Measurements from ENCODE around the gene TOPORS.
A peak's percentile ranks its signal among the peaks of the same experiment; 100 is the strongest.
"Not testable (repeated sequence)": the region's sequence is repeated elsewhere in the genome, so short reads cannot be mapped to it uniquely, and the experiment has no call there.

Gene TOPORS

DNA sequence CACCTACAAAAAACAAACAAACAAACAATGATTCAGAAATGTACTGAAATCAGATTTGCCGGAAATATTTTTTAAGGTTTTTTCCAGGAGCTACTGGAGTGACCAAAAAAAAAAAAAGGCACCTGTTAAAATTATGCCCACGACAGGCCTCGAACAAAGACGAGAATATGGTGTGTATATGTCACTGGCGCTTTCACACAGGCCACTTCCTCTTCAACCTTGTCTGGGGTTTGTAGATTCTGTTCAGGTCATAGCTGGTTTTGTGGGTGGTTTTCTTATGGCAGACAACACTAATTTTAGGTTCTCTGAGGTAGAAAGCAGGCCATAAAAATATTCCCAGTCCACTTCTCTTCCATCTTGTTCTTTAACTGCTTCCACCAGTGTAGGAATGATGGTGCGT lies 13.6 kb upstream of the TOPORS start:
- DNase-seq (ENCODE audit: low read depth): no peak

DNA sequence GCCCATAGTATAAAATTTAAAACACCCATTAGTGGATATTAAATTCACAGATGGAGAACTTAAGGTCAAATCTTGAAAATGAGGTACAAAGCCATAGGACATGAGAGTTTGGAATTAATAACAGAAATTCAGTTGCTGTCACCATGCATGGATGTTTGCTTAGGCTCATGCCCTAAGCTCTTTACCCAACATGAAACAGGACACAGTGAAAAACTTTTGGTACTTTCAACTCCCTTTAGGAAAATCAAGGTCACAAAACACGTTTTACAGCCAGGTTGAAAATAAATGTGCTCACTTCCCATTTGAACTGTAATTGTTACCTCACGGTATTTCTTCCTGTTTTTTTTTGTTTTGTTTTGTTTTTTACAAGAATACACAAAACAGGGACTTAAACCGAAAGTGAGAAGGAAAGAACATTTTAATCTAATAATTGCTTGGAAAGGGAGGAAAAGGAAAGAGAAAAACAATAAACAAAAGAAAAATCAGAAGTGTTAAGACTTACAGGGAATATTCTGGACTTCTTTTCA lies 6.1 kb upstream of the TOPORS start:
- no peak for DNase-seq (ENCODE audit: low read depth)

DNA sequence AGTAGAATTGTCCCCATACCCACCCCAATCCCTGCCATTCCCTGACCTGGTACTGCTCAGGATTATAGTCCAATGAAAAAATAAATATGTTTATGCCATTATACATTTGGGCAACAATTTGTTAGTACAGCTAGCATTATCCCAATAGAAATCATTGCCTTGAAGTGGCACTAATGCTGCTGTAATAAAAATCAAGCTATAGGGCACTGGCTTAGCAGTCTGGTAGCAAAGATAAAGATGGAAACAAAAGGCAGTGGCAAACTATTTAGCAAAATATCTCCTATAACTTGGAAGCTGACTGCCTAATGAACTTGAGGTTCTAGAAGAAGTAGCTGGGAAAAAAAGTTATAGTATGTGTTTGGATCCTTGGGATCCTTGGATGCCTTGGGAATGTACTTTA lies 2.2 kb upstream of the TOPORS start:
- no peak for DNase-seq (ENCODE audit: low read depth)

DNA sequence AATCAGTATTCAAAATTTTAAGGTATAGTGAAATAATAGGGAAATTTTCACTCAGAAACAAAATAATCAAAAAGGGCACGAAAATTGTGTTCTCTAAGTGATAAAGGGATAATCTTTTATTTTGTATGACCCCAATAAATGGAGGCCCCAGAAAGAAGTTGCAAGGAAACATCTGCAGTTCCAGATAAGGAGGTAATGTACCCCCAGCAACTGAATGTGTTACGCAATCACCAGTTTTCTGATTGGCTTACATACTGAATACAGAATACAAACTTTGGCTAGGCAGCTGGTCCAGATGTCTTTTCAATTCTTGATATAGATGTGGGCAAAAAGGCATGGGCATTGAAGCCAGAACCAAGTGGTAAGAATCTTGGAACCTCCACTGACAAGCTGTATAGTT lies 1.7 kb upstream of the TOPORS start:
- DNase-seq (ENCODE audit: low read depth): no peak

DNA sequence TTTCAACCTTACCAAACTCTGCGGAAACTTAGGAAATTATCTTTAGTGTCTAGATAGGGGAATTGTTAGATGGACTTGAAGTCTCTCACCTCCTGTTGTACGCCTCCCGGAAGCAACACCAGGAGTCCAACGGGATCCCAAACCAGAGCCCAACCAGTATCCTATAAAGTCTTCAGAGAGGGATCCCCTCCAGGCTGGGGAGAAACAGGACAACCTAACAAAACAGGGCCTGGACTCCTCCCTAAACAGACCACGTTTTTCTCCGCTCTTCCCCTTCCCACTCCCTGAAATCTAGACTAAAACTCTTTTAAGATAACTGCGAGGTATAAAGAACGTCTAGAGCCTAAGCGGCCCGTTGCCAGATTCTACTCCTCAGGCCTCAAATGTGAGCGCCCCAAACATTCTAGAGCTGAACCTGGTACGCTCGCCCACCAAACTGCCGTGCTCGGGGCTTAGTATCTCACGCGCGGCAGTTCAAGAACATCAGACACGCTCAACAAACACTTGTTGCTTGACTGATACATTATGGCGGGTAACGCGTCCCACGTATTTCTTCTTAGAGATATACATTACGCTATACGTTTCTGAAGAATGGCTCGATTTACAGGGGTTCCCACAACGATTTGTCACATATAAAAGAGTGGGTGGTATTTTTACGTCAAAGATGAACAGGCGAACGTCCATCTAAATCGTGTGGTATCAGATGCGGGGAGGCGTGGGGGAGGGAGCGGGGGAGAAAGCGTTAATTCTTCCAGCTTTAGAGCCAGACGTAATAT lies 922 bp downstream of the TOPORS start:
- DNase-seq (ENCODE audit: low read depth): no peak

DNA sequence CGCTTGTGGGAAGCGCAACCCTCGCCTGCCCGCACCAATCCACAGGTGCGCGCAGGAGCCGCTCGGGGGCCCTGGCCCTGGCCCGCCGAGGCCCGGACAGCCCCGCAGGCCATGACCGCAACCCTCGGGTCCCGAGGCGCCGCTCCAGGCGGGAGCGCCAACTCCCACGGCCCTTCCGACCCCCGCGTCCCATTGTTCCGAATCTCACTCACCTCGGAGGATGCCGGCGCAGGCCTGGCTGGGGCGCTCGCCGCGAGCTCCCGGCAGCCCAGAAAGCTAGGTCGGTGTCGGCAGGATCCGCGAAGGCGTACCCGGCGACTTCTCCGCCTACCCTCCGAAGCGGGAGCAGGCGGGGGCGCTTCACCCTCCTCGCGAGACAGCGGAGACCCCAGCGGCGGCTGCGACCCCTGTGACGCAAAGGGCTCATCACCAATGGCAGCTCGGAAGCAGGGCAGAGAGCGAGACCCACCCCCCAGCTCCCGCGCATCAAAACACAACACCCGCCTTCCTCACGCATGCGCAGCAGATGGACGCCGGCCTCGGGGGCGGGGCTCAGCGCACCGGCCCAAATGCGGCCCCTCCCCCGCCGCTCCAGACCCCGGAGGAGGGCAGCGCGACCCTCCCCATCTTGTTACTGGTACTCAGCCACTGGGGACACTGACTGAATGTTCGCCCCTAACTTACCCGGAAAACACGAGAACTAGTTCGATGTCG lies 1.7 kb downstream of the TOPORS start:
- DNase-seq (ENCODE audit: low read depth): peak; percentile 89

- DNase-seq (ENCODE audit: low read depth): no peak
These were observed 2.2 kb downstream of the TOPORS start for GRCh38 chr9:32550150-32550561.

- not testable (repeated sequence) for DNase-seq (ENCODE audit: low read depth)
These were observed 4.2 kb downstream of the TOPORS start for GRCh38 chr9:32548213-32548612.

DNA sequence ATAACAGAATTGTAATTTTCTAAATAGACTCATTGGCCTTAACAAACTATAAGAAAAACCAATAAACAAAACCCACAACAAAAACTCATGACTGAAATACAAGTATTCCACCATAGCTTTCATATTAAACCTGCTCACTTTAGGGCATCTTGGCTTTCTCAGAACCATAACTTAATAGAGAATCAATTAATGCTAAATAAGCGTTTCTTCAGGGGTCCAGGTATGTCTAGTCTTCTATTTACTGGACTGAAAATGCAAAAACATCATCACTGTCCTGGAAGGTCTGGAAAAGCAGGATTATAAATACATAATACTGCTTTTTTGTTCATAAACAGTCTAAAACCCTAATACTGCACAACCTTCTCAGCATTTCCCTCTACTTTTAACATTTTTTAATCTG lies 6.5 kb downstream of the TOPORS start:
- DNase-seq (ENCODE audit: low read depth): no peak

- no peak for DNase-seq (ENCODE audit: low read depth)
These were observed 9.3 kb downstream of the TOPORS start for GRCh38 chr9:32543047-32543446.

DNA sequence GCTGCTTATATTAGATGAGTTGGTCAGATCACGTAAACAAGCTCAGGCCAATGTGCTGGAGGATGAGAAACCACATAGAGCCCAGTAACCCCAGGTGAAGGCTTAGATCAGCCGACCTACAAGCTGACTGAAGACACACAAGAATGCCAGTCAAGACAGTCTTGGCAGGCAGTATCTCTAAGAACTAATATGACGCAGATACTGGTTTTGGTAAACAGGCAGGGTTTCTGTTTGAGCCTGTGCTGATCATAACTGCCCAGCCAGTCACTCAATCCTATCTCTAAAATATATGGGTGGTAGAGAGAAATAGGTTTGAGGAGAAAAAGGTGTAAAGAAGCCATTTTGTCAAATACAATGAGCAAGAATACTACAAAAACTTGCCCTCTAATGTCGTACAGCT lies 18.6 kb downstream of the TOPORS start:
- DNase-seq (ENCODE audit: low read depth): no peak

GRCh38 chr9:32533336-32533735 lies 19.1 kb downstream of the TOPORS start:
- no peak for DNase-seq (ENCODE audit: low read depth)

DNA sequence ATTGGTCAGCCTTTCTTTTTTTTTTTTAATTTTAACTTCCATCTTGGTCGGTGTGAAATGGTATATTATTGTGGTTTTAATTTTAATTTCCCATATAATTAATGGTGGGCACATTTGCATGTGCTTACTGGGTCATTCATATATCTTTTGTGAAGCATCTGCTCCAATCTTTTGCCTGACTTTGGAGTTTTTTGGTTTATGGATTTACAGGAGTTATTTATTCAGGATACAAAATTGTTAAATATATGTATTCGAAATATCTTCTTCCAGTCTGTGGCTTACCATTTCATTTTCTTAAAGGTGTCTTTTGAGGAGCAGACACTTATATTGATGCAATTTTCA lies 25.7 kb downstream of the TOPORS start:
- no peak for DNase-seq (ENCODE audit: low read depth)

DNA sequence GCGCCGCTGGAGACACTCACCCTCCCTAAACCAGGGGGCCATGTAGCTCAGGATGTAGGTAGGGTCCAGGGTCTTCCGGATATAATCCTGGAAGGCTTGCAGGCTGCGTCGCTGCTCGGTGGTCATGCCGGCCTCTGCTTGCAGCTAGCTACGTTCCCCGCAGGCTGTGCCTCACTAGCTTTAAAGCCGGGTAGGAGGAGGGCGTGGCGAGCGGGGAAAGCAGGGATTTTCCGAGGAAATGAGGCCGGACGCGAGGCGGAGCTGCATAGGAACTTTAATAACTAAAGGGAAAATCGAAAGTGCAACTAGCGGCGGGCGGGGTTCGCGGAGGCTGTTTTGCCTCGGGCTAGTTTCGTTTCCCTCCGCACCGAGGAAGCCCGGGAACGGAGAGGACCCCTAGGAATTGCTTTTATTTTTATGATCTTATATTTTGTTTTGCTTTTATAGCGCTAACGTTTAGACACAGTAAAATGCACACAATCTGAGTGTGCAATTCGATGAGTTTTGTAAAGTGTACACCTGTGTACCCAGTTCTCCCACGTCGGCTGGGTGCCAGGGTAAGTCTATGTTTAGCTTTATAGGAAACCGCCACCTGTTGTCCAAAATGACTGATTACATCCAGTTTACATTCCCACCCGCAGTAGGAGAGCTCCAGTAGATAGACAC lies 26.2 kb downstream of the TOPORS start, which contains the start of gene RIGI:
Gene RIGI, minus strand, starts transcription at position 156 of the 666 bp plus-strand sequence. Its CDS starts 30 bp downstream, at position 126.
- DNase-seq (ENCODE audit: low read depth): peak; percentile 56

GRCh38 chr9:32525709-32526030 lies 26.7 kb downstream of the TOPORS start:
- no peak for DNase-seq (ENCODE audit: low read depth)

DNA sequence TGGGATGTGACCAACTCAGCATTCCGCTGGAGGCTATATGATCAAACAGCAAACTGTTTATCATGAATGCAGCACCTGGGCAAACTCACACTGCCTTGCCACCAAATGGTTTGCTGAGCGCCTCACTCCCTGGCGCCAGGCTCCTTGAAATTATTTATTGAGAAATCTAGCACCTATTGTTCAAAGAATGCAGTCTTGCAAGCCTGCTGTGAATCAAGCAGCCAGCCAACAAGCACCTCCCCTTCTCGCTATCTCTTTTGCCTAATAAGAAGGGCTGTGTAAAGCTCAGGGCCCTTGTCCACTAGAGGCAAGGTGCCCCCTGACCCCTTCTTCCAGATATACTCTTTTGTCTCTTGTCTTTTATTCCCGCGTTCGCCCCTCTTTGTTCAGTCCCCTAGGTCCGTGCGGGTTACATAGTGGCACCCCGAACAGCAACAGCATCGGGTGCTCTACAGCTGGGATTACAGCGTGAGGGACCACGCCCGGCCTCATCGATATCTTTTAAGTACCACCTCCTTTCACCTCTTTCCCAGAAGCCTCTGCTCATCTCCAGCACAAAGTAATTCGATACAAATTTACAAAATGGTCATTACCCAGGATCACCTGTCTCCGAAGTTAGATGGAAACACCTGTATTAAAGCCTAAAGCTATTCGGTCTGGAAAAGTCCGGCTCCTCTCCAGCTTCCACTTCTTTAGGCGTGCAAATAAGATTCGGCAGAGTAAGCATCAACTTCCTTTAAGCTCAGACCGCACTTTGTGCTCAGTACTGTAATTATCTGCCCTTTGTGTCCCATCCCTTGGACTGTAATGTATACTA lies 27.3 kb downstream of the TOPORS start:
- no peak for DNase-seq (ENCODE audit: low read depth)

DNA sequence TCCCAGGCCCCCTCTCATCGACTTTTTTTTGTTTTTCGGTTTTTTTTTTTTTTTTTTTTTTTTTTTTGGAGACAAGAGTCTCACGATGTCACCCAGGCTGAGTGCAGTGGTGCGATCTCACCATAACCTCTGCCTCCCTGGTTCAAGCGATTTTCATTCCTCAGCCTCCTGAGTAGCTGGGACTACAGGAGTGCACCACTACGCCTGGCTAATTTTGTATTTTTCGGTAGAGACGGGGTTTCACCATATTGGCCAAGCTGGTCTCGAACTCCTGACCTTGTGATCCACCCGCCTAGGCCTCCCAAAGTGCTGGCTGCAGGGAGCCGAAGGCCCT lies 27.9 kb downstream of the TOPORS start:
- DNase-seq (ENCODE audit: low read depth): not testable (repeated sequence)

- DNase-seq (ENCODE audit: low read depth): no peak
These were observed 28.5 kb downstream of the TOPORS start for GRCh38 chr9:32523910-32524309.

DNA sequence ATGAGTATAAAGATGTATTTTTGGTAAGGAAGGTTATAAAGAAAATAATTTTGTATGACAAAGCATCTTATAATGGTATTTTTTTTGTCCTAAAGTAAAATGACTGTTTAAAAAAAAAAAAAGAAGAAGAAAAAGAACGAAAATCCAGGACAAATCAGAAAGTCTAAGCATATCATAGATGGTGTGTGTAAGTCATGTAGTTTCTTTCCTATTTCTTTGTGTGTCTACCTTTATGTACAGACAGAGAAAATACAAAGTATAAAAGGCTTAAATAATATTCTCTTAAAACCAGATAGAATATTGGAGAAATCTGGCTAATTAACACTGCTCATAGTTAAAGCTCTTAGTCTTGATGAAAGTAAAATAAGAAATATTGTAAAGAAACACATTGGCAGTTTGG lies 34.1 kb downstream of the TOPORS start:
- no peak for DNase-seq (ENCODE audit: low read depth)

DNA sequence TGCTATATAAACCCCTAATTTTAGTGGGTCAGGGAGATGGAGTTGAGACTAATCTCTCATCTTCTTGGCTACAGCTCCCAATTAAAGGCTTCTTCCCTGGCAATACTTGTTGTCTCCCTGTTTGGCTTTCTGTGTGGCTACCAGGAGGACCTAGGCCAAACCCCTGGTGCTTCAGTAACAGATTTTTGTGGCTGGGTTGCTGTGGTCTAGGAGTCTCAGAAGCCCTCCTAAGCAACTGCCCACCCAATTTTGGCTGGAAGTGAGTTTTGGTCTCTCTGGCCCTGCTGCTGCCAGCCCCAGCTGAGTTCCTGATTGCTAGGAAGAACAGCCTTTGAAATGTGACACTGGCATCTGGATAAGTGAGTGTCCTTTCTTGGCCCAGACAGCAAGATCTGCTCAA lies 36.1 kb downstream of the TOPORS start:
- DNase-seq (ENCODE audit: low read depth): no peak

GRCh38 chr9:32508728-32509127 lies 43.7 kb downstream of the TOPORS start:
- no peak for DNase-seq (ENCODE audit: low read depth)

GRCh38 chr9:32503008-32503407 lies 49.4 kb downstream of the TOPORS start:
- DNase-seq (ENCODE audit: low read depth): no peak
